Testis (tissue), 2 donors: ENCODE measurements around the gene EXOC4.

Source experiments
- POLR2A ChIP-seq: fragments of 450-650 bp; IDR thresholded peaks from one replicate; pipeline ENCODE4 v1.6.1; 2017; ENCODE audit warnings: antibody characterized with exemption, mild to moderate bottlenecking, moderate library complexity
- TF ChIP-seq, protein P1 (sequence below), 3 experiments: fragments of 450-650 bp in 2 of 3; fragments of 200-600 bp in 1 of 3; sonication (generic) in 1 of 3; IDR thresholded peaks; one replicate each; pipeline ENCODE4 v1.5.1; 2016 to 2019; ENCODE audit warnings: antibody characterized with exemption in 3 of 3, mild to moderate bottlenecking in 2 of 3, moderate library complexity in 1 of 3

GRCh38 chr7:133313575-133313974 lies 60.7 kb downstream of the EXOC4 start:
- TF ChIP-seq, protein P1, sequence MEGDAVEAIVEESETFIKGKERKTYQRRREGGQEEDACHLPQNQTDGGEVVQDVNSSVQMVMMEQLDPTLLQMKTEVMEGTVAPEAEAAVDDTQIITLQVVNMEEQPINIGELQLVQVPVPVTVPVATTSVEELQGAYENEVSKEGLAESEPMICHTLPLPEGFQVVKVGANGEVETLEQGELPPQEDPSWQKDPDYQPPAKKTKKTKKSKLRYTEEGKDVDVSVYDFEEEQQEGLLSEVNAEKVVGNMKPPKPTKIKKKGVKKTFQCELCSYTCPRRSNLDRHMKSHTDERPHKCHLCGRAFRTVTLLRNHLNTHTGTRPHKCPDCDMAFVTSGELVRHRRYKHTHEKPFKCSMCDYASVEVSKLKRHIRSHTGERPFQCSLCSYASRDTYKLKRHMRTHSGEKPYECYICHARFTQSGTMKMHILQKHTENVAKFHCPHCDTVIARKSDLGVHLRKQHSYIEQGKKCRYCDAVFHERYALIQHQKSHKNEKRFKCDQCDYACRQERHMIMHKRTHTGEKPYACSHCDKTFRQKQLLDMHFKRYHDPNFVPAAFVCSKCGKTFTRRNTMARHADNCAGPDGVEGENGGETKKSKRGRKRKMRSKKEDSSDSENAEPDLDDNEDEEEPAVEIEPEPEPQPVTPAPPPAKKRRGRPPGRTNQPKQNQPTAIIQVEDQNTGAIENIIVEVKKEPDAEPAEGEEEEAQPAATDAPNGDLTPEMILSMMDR (IDR thresholded peaks at IDR 0.05): no peak
- no peak for TF ChIP-seq POLR2A
